Measurements from ENCODE around the gene CYP4X1.

- TF ChIP-seq EZH2 (optimal IDR thresholded peaks at IDR 0.05; ENCODE audit: low read depth, low read length) (no peak), CTCF (IDR thresholded peaks at IDR 0.05; ENCODE audit: low read length) (no peak), EZH2phosphoT487 (IDR thresholded peaks at IDR 0.05; ENCODE audit: low read length) (no peak)
These were observed 26.7 kb upstream of the CYP4X1 start for GRCh38 chr1:46996659-46997281.
